Activated CD8-positive, alpha-beta memory T cell treated with anti-CD3 and anti-CD28 coated beads, Interleukin-2, amount 50 U/mL, for 4 hours (primary cell): ENCODE results near the gene TTC23L.
"Not testable (repeated sequence)": the region's sequence is repeated elsewhere in the genome, so short reads cannot be mapped to it uniquely, and the experiment has no call there.

ENCODE experiments used
- DNase-seq: peaks from one replicate; pipeline ENCODE4 v3.0.0-alpha.2; 2020

Gene TTC23L, protein sequence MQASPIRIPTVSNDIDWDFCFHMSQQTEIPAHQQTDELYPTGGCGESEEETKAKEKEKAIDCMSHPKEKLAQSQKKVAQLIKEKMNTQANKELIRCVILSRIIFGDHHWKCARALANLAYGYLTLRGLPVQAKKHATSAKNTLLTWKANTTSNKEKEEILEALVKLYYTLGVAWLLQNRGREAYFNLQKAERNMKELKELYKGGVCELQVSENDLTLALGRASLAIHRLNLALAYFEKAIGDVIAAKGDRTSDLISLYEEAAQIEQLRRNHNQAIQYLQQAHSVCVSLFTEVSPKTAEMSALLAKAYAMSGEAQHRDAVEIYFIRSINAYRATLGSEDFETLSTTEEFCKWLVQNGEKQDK

DNA sequence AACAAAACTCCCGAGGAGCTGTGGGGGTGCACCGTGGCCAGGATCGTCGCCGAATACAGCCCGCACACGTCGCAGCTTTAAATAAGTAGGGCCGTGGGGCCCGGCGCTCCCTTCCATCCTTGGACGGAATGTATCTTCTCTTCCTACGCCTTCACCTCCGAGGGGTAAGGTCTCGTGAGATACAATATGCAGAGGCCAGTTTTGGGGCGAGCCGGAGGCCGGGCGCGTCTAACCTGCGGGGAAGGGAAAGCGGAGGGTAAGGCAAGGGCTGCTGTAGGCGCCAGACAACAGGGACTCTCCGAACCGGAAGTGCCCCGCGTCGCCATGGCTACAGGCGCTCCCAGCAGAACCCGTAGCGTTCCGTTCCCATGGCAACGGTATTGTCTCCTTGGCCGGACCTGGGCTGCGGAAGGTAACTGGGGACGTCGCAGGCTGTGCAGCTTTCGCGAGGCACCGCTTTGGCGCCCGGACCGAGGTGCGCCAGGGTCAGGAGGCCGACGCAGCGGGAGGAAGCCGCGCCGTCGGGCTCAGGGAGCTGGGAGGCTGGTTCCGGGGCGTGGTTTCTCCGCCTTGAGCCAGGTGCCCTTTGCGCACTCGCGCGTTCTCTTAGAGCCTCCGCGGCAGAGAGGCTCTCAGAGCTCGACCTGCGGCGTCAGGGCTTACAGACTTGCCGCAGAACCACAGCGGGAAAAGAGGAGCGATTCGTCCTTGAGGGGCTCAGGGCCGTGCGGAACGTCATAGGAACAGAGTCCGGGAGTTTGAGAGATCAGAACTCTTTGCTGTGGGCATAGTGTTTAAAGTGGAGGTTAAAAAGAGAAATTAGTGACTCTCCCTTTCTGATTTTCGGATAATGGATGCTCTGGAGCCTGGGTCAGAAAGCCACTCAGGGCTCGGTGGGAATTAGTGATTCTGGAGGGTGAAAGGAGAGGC lies at the start of gene TTC23L:
TSS of gene TTC23L (plus strand) at position 380 of the 930 bp plus-strand sequence. CDS start 1,508 bp downstream, outside the sequence.
- DNase-seq: peak; percentile 88

DNA sequence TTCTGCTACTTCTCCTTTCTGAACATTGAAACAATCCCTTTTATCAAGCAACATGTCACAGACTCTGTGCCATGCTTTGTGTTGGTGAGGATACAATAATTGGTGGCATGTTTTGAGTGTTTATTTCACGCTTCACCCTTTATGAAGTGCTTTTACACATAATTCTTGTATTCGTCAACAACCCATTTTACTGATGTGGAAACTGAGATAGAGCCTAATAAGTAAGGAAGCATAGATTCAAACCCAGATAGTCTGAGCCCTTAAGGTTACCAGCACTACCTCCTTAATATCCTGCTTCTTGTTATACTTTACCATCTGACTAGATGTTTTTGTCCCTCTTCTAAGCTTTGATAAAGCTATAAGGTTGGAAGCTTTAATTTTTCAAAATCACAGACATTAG lies 49.3 kb upstream of the TTC23L start:
- DNase-seq: no peak

DNA sequence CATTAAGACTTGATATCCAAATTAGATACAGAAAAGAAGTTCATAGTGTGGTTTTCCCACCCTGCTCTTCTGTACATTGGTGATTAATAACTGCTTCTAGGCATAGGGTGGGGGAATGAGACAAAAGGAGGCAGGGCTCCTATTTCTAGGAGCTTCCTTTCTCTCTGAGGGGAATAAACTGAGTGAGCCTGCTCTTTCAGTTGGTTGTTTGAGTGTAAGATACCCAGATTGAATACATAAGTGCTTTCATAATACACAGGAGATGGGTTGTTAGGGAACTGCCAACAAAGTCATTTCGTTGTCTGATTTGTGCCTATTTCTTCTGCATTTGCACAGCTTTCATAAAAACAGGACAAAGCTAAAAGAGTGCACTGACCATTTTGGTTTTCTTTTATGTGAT lies 48.9 kb upstream of the TTC23L start:
- no peak for DNase-seq

DNA sequence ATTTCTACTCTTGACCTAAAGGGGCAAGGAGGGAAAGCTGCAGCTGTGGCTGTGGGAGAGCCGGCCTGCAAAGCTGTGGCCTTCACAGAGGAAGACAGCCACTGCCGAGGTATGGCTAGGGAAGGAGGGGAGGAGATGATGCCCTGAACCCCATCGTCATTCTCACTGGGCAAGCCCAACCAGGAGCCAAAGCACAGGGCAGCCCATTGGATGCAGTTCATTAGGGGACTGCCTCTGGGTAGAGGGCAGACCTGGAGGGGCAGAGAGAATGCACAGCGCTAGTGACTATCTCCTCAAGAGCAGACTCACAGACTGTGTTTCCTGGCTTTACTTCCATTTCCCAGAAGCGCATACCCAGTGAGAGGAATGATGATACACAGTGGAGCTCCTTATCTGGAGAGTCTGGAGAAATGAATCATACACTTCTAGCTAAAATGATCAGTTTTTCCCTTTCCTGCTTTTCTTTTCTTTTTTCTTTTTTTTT lies 47.2 kb upstream of the TTC23L start:
- DNase-seq: no peak

DNA sequence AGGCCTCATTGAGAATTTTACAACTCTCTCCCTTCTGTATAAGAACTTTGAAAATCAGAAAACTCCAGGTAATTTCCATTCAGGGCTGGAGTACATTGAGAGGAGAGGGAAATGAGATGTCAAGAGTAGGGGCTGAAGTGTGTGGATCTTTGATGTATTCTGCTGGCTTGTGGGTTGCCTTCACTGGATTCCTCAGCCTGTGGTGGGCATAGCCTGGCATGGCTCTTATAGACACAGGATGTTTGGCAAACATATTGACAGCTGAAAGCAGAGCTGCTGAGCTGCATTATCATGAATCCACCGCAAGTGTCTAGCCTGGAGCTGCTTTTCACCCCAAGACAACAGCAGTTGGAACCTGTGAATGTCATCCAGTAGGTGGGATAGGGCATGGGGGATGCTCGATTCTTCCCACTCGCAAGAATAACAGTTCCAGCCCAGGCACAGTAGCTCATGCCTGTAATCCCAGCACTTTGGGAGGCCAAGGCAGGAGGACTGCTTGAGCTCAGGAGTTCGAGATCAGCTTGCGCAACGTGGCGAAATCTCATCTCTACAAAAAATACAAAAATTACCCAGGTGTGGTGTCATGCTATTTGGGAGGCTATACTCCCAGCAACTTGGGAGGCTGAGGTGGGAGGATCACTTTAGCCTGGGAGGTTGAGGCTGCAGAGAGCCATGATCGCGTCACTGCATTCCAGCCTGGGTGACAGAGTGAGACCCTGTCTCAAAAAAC lies 36.0 kb upstream of the TTC23L start:
- DNase-seq: no peak

DNA sequence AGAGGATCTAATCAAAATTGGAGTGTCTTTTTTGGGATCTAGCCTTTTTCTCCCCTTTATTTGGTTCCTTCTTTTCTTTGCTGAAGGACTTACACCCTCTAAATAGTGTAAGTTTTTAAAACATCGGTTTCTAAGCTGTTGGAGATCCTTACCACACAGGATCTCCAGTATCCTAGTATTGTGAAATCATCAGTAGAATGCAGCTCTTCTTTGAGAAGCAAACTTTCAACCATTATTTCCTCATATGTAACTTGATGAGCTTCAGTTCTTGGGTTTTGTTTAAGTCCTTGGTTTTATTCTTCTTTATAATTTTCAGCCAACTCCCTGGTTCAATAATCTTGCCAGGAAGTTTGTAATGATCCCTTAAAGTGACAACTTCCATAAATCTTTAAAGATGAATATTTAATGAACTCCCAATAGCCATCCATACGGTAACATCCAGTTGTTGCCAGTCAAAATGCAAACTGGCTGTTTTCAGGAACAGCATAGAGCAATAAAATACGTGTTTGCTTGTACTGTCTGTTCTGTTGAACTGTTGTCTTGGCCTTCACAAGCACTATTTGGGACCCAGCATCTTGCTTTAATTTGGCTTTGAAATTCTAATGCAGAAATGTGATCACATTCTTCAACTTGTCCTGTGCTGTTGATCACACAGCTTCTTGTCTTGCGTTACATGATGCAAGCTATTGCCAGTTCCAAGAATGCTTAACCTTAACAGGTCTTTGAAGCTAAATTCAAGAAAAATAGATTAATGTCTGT lies 34.8 kb upstream of the TTC23L start:
- DNase-seq: no peak

DNA sequence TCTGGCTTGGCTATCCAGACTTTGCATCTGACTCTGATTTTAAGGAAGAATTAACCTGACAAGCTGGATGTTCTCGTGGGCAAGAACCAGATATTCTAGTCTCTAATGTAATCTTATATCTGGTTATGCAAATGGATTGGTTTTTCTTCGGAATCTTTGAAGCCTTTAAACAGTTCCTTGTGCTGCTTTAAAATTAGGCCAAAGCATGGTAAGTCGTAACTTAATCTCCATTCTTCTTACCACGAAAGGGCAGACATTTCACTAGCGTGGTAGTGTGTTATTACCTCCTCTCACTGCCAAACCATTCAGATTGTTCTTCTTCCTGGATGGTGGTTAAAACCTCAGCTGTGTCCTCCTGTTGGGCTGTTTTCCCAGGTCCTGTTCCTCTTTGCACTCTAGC lies 34.1 kb upstream of the TTC23L start:
- no peak for DNase-seq

DNA sequence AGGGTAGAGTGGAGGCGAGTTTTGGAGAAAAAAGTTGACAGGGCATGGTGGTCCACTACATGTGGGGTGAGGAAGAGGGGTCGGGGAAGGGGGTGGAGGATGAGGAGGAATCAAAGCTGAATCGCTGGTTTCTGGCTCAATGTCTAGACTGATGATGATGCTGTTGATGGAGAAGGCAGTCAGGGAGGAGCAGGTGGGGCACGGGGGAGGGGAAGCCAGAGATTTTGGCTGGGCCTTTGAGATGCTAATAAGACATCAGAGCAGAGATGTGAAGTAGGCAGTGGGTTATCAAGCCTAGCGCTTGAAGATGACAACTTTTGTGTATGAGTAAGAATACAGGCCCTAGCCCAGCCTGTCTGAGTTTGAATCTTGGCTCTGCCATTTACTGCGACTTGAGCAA lies 32.4 kb upstream of the TTC23L start:
- no peak for DNase-seq

DNA sequence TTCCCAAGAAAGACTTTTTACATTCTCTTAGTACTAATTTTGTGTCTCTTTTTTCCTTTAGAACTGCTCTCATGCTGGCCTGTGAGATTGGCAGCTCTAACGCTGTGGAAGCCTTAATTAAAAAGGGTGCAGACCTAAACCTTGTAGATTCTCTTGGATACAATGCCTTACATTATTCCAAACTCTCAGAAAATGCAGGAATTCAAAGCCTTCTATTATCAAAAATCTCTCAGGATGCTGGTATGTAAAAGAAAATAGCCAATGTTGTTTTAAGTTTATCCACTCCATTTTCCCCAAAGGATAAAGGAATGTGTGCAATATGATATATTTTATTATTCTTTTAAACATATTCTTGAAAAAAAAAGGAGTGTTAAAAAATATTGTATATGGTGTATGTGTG lies 27.3 kb upstream of the TTC23L start:
- DNase-seq: no peak

DNA sequence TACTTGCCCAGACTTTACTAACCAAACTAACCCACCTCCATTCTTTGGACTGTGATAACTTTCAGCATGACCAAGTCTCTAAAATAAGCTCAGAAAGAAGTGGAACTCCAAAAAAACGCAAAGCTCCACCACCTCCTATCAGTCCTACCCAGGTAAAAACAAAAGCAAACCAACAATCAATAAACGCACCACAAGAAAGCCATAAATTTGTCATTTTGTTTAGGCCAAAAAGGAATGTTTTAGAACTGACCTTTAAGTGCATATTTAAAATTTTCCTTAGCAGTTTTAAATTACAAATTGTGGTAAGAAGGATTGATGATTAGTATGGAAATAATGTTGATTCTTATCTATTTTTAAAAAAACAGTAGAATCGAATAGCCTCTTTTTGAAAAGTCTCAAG lies 25.5 kb upstream of the TTC23L start:
- DNase-seq: no peak

DNA sequence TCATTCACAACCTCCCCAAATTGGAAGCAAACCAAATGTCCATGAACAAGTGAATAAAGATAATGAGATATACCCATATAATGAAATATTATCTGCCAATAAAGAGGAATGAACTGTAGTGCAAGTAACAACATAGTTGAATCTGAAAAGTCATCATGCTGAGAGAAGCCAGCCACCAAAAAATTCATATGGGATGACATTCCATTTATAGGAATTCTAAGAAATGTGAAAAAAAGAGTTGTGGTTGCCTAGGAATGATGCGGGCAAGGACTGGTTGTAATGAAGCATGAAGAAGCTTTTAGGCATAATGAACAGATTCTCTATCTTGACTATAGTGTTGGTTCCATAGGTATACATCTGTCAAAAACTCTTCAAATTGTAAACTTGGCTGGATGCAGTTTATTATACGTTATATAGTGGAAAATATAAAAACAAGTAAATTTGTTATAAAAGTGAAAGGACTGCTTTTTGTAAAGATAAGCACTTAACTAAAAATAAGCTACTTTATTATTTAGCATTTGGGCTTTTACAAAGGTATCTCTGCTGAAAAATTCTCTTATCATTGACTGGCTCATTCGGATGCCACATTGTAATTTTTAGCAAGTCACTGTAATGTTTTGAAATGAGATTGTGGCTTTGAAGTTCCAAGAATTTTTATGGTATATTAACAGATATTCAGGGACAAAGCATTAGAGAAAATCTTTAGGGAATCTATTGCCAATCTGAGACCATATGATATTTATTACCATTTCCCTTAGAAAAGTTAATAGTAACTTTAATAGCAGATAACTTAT lies 21.2 kb upstream of the TTC23L start:
- no peak for DNase-seq

DNA sequence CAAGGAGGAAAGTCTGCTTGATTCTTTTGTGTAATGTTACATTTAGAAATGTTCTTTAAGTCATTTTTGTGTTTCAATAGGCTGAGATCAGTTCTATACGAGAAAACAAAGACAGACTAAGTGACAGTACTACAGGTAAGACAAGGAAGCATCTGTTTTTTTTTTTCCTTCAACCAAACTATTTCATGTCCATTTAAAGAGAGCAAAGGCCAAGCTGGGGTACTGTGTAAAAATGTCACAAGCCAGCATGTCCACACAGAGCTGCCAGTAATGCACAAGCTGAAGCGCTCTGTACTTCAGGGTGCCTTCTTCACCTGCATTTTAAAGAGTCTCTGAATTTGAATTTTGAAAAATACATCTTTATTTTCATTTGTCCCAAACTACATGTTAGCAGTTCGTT lies 20.2 kb upstream of the TTC23L start:
- no peak for DNase-seq

DNA sequence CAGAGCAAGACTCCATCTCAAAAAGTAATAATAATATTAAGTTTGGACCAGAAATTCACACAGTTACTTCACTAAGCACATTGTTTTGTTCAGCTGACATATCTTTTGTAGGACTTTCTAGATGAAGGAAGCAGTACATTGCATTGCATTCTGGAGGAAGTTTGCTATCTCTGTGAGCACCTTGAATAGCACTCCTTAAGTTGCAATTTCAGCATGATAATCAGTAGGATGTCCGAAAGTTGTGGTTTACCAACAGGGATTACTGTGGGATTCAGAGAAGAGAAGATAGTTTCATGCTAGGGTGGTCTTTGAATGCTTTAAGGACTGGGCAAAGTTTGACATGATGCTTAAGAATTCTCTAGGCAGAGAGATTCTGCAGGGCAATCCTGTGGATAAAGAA lies 18.4 kb upstream of the TTC23L start:
- no peak for DNase-seq

DNA sequence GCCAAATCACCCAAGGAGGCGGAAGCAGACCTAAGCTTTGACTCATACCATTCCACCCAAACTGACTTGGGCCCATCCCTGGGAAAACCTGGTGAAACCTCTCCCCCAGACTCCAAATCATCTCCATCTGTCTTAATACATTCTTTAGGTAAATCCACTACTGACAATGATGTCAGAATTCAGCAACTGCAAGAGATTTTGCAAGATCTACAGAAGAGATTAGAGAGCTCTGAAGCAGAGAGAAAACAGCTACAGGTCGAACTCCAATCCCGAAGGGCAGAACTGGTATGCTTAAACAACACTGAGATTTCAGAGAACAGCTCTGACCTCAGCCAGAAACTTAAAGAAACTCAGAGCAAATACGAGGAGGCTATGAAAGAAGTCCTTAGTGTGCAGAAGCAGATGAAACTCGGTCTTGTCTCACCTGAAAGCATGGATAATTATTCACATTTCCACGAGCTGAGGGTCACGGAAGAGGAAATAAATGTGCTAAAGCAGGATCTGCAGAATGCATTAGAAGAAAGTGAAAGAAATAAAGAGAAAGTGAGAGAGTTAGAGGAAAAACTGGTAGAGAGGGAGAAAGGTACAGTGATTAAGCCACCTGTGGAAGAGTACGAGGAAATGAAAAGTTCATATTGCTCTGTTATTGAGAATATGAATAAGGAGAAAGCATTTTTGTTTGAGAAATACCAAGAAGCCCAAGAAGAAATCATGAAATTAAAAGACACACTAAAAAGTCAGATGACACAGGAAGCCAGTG lies 15.8 kb upstream of the TTC23L start:
- DNase-seq: no peak

DNA sequence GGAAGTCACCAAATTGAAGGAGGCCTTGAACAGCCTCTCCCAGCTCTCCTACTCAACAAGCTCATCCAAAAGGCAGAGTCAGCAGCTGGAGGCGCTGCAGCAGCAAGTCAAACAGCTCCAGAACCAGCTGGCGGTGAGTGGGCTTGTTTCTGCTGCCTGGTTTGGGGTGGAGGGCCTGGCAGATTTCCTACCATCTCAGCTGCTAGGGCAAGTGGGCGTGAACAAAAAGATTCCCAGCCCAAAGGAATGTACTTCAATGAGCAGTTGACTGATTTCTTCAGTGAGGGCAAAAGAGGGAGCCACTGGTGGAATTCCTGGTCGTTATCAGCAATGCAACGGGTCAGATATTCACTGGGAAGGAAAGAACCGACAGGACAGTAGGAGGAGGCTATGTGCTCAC lies 12.6 kb upstream of the TTC23L start:
- no peak for DNase-seq

DNA sequence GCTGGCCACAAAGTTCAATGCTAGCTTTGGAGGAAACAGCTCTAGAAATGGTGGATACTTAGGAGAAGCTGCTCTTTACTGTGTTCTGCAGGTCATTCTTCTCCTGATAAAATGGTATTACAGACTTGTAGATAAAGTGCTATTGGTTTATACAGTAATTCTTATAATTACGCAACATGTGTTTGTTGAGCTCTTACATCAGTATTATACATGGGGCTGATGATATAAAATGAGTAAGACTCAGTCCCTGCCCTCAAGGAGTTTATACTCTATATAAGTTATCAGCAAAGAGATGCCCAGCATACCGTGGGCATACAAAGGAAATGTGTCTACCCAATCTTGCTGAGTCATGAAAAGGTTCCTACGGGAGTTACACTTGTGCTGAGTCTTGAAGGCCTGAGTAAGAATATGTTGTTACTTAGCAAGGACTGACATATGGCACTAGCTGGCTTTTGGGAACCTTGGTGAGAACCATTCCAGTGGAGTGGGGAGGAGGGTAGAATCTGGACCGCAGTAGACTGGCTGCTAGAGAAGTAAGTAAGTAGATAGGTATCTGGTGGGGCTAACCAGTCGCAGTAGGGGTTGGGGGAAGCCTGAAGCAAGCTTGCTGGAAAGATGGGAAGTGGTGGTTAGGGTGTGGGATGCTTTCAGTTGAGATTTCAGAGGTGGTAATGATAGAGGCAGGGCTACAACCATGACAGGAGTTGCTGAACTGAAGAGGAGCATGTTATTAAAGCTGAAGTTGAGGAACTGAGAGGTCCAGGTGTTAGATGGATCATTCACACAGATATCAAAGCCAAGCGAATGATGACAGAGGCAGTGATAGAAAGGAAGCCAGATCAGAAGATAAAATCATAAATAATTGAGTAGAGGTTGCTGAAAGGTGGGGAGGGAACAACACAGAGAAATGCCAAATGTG lies 11.1 kb upstream of the TTC23L start:
- no peak for DNase-seq

DNA sequence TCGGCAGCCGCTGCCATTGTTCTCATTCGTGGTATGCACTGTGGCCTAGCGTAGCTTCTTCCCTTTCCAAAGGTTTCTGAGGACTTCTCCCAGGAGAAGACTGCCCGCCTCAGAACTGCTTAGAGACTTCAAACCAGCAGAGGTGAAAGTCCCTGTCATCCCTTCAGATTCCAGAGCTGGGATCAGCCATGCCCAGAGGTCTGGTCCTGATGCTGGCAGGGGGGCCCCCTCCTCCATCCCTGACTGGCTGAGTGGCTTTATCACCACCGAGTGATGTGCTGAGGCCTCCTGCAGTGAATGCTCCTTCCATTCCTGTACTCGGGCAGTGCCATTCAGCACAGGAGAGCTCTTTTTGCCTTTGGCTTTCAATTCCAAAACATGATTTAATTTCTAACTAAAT lies 8.1 kb upstream of the TTC23L start:
- not testable (repeated sequence) for DNase-seq

DNA sequence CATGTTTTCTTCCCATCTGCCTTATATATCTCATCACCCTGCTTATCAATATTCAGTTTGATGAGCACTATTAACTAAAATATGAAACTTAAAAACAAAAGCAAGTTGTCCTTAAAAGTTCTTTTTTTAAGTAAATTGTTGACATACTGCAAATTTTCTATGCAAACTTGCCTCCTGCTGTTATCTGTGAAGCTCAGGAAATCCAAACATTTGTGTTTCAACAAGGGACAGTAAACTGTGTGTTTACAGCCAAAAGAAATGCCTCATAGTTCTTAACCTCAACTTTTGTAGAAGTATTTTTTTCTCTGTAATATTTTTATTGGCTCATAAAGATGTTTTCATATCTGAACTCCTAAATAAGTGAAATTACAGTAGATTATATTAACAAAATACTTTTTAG lies 7.7 kb upstream of the TTC23L start:
- DNase-seq: no peak

DNA sequence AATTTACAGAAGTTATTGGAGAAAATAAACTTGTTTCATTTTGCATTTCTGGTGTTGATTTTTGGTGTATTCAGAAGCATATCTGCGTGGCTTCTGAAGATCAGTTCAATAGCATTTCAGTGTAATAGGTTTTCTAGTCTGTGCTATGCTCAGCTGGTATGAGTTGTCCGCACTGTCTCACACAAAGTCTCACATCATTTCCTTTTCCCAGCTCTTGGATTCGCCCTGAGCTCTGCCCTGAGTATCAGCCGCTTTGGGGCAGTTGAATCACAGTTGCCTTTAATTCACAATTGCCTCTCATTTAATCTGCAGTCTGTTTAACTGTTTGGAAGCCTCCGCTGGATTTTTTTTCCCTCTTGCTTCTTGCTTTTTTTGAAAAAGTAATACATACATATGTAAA lies 6.4 kb upstream of the TTC23L start:
- DNase-seq: no peak

DNA sequence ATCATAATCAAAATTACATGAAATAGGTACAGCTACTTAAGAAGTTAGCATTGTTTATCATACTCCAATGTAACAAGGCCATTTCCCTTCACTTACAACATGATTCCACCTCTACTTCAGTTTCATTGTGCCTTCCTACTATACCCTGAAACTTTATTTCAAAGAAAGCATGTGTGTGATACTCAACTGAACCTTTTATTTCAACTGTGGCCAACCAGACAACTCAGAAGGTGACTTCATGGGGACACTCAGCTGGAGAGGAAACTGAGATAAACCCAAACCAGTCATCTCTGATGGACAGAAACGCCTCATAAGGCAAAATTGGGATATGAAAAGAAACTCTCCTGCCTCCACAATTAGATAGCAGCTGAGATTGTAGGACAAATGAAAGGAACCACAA lies 5.9 kb upstream of the TTC23L start:
- DNase-seq: no peak
